Measurements from ENCODE around the gene WWOX.

Gene WWOX

GRCh38 chr16:79001156-79001967 lies 901.9 kb downstream of the WWOX start:
- H3K4me3 ChIP-seq (ENCODE audit: low read depth, low read length): no peak overlapping the region
- no peak for DNase-seq (ENCODE audit: low read depth)
- TF ChIP-seq CTCF (IDR thresholded peaks at IDR 0.05; ENCODE audit: insufficient read depth, low read depth, low read length, missing control alignments): no peak

- DNase-seq (ENCODE audit: low read depth): no peak
- TF ChIP-seq CTCF (IDR thresholded peaks at IDR 0.05; ENCODE audit: insufficient read depth, low read depth, low read length, missing control alignments): no peak
- no peak overlapping the region for H3K4me3 ChIP-seq (ENCODE audit: low read depth, low read length)
Observed at GRCh38 chr16:79003026-79003609, 903.7 kb downstream of the WWOX start.

GRCh38 chr16:79004309-79004708 lies 904.9 kb downstream of the WWOX start:
- DNase-seq (ENCODE audit: low read depth): no peak
- no peak for TF ChIP-seq CTCF (IDR thresholded peaks at IDR 0.05; ENCODE audit: insufficient read depth, low read depth, low read length, missing control alignments)
- H3K4me3 ChIP-seq (ENCODE audit: low read depth, low read length): no peak overlapping the region

- DNase-seq (ENCODE audit: low read depth): no peak
- no peak for TF ChIP-seq CTCF (IDR thresholded peaks at IDR 0.05; ENCODE audit: insufficient read depth, low read depth, low read length, missing control alignments)
Observed at GRCh38 chr16:79005096-79005495, 905.6 kb downstream of the WWOX start.

GRCh38 chr16:79006206-79006605 lies 906.8 kb downstream of the WWOX start:
- TF ChIP-seq CTCF (IDR thresholded peaks at IDR 0.05; ENCODE audit: insufficient read depth, low read depth, low read length, missing control alignments): no peak
- H3K4me3 ChIP-seq (ENCODE audit: low read depth, low read length): no peak overlapping the region
- no peak for DNase-seq (ENCODE audit: low read depth)

More at GRCh38 chr16:79005096-79005495, 905.6 kb downstream of the WWOX start:
- no peak overlapping the region for H3K4me3 ChIP-seq (ENCODE audit: low read depth, low read length)

GRCh38 chr16:79006765-79007164 lies 907.3 kb downstream of the WWOX start:
- DNase-seq (ENCODE audit: low read depth): no peak
- no peak for TF ChIP-seq CTCF (IDR thresholded peaks at IDR 0.05; ENCODE audit: insufficient read depth, low read depth, low read length, missing control alignments)

More at GRCh38 chr16:79006765-79007164, 907.3 kb downstream of the WWOX start:
- H3K4me3 ChIP-seq (ENCODE audit: low read depth, low read length): no peak overlapping the region
